ENCODE measurements around the gene SORL1-AS1.
"Not testable (repeated sequence)": the region's sequence is repeated elsewhere in the genome, so short reads cannot be mapped to it uniquely, and the experiment has no call there.

SORL1-AS1 gene

GRCh38 chr11:121412000-121412587 lies 40.7 kb downstream of the SORL1-AS1 start:
- H3K27ac ChIP-seq, result no peak overlapping the region
- DNase-seq (ENCODE audit: low spot score), result no peak
- CTCF ChIA-PET, result no interaction called here
- POLR2A ChIA-PET (ENCODE audit: low non-redundant PET), result no interaction called here
- no peak for TF ChIP-seq CTCF (conservative IDR thresholded peaks at IDR 0.05; ENCODE audit: low read depth)

GRCh38 chr11:121411330-121411729 lies 41.4 kb downstream of the SORL1-AS1 start:
- CTCF ChIA-PET; POLR2A ChIA-PET (ENCODE audit: low non-redundant PET); H3K27ac ChIP-seq; DNase-seq (ENCODE audit: low spot score): not testable (repeated sequence)

GRCh38 chr11:121410041-121410440 lies 42.7 kb downstream of the SORL1-AS1 start:
- DNase-seq (ENCODE audit: low spot score); POLR2A ChIA-PET (ENCODE audit: low non-redundant PET); CTCF ChIA-PET; H3K27ac ChIP-seq: not testable (repeated sequence)

- DNase-seq (ENCODE audit: low spot score), result no peak
- CTCF ChIA-PET, result interaction anchor here (0.6 kb wide), 1 partner anchor 761 kb away, joined by 4 read pairs; no protein-coding TSS in a partner anchor
- no peak for TF ChIP-seq CTCF (conservative IDR thresholded peaks at IDR 0.05; ENCODE audit: low read depth)
- H3K27ac ChIP-seq, result no peak overlapping the region
- POLR2A ChIA-PET (ENCODE audit: low non-redundant PET), result no interaction called here
Observed at GRCh38 chr11:121408830-121409229, 43.9 kb downstream of the SORL1-AS1 start.

GRCh38 chr11:121406291-121406690 lies 46.5 kb downstream of the SORL1-AS1 start:
- H3K27ac ChIP-seq, result no peak overlapping the region
- no peak for TF ChIP-seq CTCF (conservative IDR thresholded peaks at IDR 0.05; ENCODE audit: low read depth)
- no peak for DNase-seq (ENCODE audit: low spot score)
- POLR2A ChIA-PET (ENCODE audit: low non-redundant PET), result no interaction called here
- CTCF ChIA-PET, result interaction anchor here (0.7 kb wide), 1 partner anchor 357 kb away, joined by 3 read pairs; no protein-coding TSS in a partner anchor

- H3K27ac ChIP-seq, result no peak overlapping the region
- no peak for TF ChIP-seq CTCF (conservative IDR thresholded peaks at IDR 0.05; ENCODE audit: low read depth)
- ChIA-PET POLR2A (ENCODE audit: low non-redundant PET) (interaction anchor here (0.7 kb wide), 1 partner anchor 30 kb away, joined by 5 read pairs; no protein-coding TSS in a partner anchor), CTCF (no interaction called here)
- no peak for DNase-seq (ENCODE audit: low spot score)
Observed at GRCh38 chr11:121405646-121406045, 47.1 kb downstream of the SORL1-AS1 start.

- ChIA-PET POLR2A (ENCODE audit: low non-redundant PET) (no interaction called here), CTCF (interaction anchor here (0.7 kb wide), 1 partner anchor 16 kb away, joined by 9 read pairs; no protein-coding TSS in a partner anchor)
- no peak overlapping the region for H3K27ac ChIP-seq
- DNase-seq (ENCODE audit: low spot score), result no peak
- no peak for TF ChIP-seq CTCF (conservative IDR thresholded peaks at IDR 0.05; ENCODE audit: low read depth)
Observed at GRCh38 chr11:121394785-121395184, 58.0 kb downstream of the SORL1-AS1 start.

GRCh38 chr11:121393855-121394254 lies 58.9 kb downstream of the SORL1-AS1 start:
- H3K27ac ChIP-seq, result no peak overlapping the region
- no peak for TF ChIP-seq CTCF (conservative IDR thresholded peaks at IDR 0.05; ENCODE audit: low read depth)
- ChIA-PET POLR2A (ENCODE audit: low non-redundant PET) (no interaction called here), CTCF (no interaction called here)
- no peak for DNase-seq (ENCODE audit: low spot score)
